Right hindlimb (tissue), 1 donor: ENCODE results near the gene CFAP57.

ENCODE experiments used
- DNase-seq: peaks from one replicate; pipeline ENCODE4 v3.0.0-alpha.2; 2018

Gene CFAP57

DNA sequence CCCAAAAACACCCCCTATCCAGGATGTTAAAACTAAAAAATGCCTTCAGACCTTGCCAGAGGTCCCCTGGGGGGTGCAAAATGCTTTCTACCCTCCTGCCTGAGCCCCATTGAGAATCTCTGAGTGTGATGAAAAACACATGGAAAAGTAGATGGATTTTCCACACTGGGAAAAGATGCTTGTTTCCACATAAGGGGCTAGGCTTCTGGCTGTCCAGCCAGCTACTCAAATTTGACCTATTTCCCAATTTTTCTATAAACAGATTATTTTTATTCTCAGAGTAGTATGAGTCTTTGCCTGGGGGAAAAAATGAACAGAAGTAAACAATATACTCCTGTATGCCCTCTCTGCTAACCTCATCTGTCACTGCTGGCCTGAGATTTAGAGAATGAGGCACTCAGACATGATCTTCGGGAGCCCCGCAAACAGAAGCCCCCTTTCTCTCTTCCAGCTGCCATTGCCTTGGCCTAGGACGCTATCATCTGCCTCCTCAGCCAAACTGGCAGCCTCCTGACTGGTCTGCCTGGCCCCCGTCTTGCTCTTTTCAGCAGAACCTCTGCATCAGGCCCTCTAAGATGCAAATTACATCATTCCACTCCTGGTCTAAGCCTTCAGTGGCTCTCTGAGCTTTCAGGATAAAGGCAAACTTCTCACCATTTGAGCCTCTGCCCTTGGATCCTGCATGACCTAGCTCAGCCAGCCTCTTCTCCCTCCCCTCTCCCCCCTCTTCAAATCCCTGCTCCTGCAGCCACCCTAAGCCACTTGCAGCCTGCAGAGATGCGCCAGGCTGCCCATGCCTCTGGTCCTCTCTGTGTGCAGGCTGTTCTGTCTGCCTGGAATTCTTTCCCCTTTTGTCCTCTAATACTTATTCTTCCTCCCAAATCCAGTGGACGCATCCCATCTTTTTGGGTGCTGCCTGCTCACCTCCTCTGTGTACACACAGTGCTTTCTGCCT, 58.0 kb downstream of the CFAP57 start:
- no peak for DNase-seq

DNA sequence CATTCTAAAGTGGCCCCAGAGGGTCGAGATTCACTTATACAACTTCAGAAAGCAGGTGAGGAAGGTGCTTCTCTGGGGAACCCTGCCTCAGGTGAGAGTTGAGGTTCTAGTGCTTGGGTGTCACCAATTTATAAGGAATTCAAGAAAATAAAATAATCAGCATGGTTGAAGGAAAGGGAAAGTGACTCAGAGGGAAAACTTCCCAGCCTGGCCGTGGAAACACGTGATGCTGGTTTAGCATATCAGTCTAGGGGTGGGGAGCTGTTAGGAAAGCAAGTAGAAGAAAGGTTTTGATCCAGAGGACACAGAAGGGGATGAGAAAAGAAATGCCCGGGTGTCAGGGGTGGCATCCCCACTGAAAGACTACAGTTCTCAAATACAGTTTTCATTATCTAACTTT, 59.9 kb downstream of the CFAP57 start:
- no peak for DNase-seq

DNA sequence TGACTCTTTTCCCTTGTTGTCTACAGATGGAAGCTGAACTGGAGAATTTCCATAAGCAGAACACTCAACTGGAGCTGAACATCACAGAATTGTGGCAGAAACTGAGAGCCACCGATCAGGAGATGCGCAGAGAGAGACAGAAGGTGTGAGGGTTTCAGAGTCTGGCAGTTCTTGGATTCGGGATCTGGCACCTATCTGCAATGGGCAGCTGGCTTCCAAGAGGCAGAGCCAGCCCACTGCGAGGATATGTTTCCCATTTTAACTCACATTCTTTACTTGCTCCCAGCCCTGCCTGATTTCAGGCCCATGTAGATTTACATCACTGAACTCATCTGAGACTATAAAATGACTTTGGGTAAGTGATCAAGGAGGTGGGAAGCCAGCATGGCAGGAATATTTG, 60.4 kb downstream of the CFAP57 start:
- DNase-seq: no peak

DNA sequence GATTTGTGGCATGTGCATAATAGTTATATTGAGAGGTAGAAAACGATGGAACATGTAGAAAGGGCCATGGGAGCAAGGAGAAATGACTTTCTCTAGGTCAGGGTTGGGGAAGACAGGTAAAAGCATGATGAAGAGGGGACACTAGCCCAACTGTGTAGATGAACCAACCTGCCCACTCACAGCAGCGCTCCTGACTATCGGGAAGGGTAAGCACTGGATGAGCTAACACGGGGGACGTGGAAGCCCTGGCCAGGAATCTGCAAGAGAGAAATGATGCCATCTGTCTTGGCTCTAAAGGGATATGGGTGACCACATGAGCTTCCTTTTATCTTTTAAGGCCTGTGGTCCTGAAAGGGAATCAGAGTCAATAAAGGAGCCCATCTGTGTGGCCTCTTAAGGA, 61.5 kb downstream of the CFAP57 start:
- DNase-seq: no peak

DNA sequence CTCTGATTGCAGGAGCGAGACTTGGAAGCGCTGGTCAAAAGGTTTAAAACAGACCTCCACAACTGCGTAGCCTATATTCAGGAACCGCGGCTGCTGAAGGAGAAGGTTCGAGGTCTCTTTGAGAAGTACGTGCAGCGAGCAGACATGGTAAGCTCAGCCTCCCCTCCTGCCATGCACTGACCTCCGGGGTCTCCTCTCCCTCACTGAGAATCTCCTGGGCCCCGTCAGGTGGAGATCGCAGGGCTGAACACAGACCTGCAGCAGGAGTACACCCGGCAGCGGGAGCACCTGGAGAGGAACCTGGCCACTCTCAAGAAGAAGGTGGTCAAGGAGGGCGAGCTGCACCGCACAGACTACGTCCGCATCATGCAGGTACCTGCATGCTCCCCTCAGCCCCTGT, 62.1 kb downstream of the CFAP57 start:
- DNase-seq: no peak

GRCh38 chr1:43235040-43235439, 62.9 kb downstream of the CFAP57 start:
- no peak for DNase-seq

DNA sequence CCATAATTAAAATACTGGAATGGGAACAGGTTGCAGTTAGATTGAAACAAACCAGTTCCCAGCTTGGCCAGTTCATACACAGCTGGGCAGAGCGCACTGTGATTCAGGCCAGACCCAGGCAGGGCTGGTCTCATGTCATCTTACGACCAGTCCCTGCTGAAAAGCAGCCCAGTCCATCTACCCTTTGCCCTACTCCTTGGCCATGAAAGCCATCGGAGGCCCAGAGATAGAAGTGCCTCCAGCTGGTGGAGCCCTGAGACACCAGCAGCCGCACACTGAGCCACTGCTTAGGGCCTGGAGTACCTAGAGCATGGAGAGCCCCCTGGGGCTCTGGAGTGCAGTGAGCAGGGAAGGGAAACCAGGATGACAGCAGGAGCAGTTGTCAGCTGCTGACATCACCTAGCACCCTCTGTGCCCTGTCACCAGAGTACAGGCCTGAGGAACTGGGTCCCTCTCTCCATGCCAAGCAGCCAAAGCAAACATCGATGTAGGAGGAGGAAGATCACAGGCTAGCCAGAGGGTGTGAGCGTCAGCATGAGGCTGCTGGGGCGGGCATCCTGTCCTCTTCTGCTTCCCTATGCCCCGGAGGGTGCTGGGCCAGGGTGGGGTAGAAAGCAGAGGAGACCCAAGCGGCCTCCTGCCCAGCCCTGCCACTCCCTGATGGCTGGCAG, 63.5 kb downstream of the CFAP57 start:
- no peak for DNase-seq

- no peak for DNase-seq
Measured at GRCh38 chr1:43237121-43237520, 65.0 kb downstream of the CFAP57 start.

GRCh38 chr1:43238085-43238484, 66.0 kb downstream of the CFAP57 start:
- DNase-seq: peak; percentile 39

GRCh38 chr1:43238991-43239469, 66.9 kb downstream of the CFAP57 start:
- no peak for DNase-seq

- no peak for DNase-seq
Measured at GRCh38 chr1:43239484-43239883, 67.4 kb downstream of the CFAP57 start.

DNA sequence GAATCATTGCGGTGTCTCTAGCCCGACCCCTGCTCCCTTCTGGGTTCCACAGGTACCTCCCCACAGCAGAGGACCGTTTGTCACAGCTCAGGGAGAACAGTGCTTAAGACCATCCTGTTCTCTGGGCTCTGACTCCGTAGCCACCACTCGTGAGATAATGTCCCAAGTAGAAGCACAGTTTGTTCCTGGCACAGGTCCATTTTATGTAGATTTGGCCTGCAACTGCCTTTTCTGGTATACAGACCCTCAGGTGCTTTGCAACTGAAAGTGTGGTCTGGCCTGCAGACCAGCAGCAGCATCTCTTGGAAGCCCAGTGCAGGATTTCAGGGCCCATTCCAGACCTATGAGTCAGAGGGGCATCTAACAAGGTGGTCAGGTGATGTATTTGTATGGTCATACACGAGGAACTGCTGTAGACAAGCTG, 69.3 kb downstream of the CFAP57 start:
- no peak for DNase-seq

- DNase-seq: no peak
Measured at GRCh38 chr1:43243299-43243698, 71.2 kb downstream of the CFAP57 start.

DNA sequence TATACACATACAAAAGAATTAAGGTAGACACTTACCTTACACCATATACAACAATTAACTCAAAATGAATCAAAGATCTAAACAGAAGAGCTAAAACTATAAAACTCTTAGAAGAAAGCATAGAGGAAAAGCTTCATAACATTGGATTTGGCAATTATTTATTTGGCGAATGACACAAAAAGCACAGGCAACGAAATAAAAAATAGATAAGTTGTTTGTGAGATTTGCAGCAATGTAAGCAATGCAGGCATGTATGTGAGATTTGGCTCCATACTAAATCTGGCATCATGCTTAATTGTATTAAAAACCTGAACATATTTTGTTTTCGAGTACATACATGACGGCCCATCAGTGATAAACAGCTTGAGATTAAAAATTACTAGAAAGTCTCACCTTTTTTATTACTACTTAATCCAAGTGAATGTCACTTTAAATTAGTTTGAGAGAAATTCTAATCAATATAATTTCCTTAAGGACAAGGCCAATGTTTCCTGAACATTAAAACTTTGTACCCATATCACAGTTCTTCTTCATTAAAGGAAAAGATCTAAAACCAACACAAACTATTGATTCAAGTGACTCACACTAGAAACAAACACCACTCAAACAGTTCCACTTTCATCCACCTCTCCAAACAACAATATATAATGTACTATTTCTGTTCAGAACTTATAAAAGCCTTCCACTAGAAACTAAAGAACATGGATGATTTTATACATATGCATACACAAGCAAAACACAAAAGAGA, 74.5 kb downstream of the CFAP57 start:
- no peak for DNase-seq

DNA sequence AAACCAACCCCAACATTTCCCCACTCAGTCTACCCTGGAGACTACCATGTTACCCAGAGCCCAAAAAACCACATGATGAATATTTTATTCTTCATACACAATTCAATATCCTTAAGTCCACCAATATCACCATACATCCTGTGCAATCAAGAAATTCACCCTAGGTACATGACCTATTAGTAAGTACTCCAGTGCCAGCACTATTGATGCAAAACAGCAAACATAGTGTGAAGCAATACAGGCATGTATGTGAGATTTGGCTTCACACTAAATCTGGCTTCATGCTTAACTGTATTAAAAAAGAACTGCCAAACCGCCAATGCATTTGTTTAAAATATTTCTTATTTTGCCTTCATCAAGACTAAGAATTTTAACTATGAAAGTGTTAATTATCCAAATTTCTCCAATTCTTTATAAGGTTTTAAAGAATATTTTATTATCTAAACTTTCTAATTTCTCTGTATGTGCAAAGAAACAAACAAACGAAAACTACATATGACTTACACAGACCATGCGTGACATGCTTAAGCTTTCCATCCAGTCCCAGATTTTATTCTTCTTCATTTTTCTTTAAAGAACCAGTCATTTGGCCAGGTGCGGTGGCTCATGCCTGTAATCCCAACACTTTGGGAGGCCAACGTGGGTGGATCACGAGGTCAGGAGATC, 75.3 kb downstream of the CFAP57 start:
- no peak for DNase-seq

- DNase-seq: no peak
Measured at GRCh38 chr1:43250351-43250761, 78.2 kb downstream of the CFAP57 start.

GRCh38 chr1:43251024-43251423, 78.9 kb downstream of the CFAP57 start:
- DNase-seq: no peak

GRCh38 chr1:43252225-43252624, 80.1 kb downstream of the CFAP57 start:
- no peak for DNase-seq

GRCh38 chr1:43253173-43253572, 81.0 kb downstream of the CFAP57 start:
- DNase-seq: no peak

GRCh38 chr1:43253876-43254275, 81.7 kb downstream of the CFAP57 start:
- DNase-seq: no peak

- DNase-seq: no peak
Measured at GRCh38 chr1:43255438-43256210, 83.5 kb downstream of the CFAP57 start.
